Measurements from ENCODE around the gene NME9. TPM values are rescaled to one million over a fixed set of nuclear protein-coding genes. Genes with fewer than 3 reads are reported as not detected.

Gene NME9
- total RNA-seq, 1 experiment from 2014 or later, result 0.40 TPM

- Histone ChIP-seq H3K79me2 (ENCODE audit: low read length) (no peaks in the 10 kb centered on the region), H3K27me3 (ENCODE audit: low read length) (no peaks in the 10 kb centered on the region), H2AFZ (ENCODE audit: low read length) (no peak overlapping the region), H3K9ac (ENCODE audit: low read length) (no peak overlapping the region), H4K20me1 (ENCODE audit: low read length) (no peaks in the 10 kb centered on the region), H3K9me2 (replicated peaks; ENCODE audit: low read length) (no peaks in the 10 kb centered on the region), H3K9me3 (ENCODE audit: low read length) (no peaks in the 10 kb centered on the region), H3K4me2 (ENCODE audit: low read length) (no peak overlapping the region), H3K4me3 (ENCODE audit: low read length) (no peak overlapping the region), H3K4me1 (ENCODE audit: insufficient read depth, low read length) (no peaks in the 10 kb centered on the region), H3K36me3 (ENCODE audit: low read depth, low read length) (no peaks in the 10 kb centered on the region), H3K27ac (ENCODE audit: low read length) (no peak overlapping the region), H3F3A (ENCODE audit: low read length, unreplicated experiment) (no peaks in the 10 kb centered on the region)
- ChIA-PET CTCF (no interaction called here), POLR2A (ENCODE audit: unreplicated experiment) (no interaction called here)
- DNase-seq (no peak), ATAC-seq (no peak)
- TF ChIP-seq EZH2 (IDR thresholded peaks at IDR 0.05; ENCODE audit: low read length, unreplicated experiment) (no peak), EZH2phosphoT487 (IDR thresholded peaks at IDR 0.05; ENCODE audit: borderline replicate concordance, low read length) (no peak)
- TF ChIP-seq, protein P1, sequence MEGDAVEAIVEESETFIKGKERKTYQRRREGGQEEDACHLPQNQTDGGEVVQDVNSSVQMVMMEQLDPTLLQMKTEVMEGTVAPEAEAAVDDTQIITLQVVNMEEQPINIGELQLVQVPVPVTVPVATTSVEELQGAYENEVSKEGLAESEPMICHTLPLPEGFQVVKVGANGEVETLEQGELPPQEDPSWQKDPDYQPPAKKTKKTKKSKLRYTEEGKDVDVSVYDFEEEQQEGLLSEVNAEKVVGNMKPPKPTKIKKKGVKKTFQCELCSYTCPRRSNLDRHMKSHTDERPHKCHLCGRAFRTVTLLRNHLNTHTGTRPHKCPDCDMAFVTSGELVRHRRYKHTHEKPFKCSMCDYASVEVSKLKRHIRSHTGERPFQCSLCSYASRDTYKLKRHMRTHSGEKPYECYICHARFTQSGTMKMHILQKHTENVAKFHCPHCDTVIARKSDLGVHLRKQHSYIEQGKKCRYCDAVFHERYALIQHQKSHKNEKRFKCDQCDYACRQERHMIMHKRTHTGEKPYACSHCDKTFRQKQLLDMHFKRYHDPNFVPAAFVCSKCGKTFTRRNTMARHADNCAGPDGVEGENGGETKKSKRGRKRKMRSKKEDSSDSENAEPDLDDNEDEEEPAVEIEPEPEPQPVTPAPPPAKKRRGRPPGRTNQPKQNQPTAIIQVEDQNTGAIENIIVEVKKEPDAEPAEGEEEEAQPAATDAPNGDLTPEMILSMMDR (conservative IDR thresholded peaks at IDR 0.05; ENCODE audit: low read depth, low read length), result no peak
- no TSS peak for BruUV-seq (replicated peaks)
- intact Hi-C loops (cut with micrococcal nuclease), result no loop called here
These were observed 10.9 kb upstream of the NME9 start for GRCh38 chr3:138340511-138340910.

GRCh38 chr3:138338811-138339210 is 9.2 kb upstream of the NME9 start:
- H3K4me1 ChIP-seq (ENCODE audit: insufficient read depth, low read length), result no peaks in the 10 kb centered on the region
- H3F3A ChIP-seq (ENCODE audit: low read length, unreplicated experiment), result no peaks in the 10 kb centered on the region
- ChIA-PET POLR2A (ENCODE audit: unreplicated experiment) (no interaction called here), CTCF (no interaction called here)
- H3K27me3 ChIP-seq (ENCODE audit: low read length), result no peaks in the 10 kb centered on the region
- no peak for ATAC-seq
- H4K20me1 ChIP-seq (ENCODE audit: low read length), result no peaks in the 10 kb centered on the region
- intact Hi-C loops (cut with micrococcal nuclease), result no loop called here
- TF ChIP-seq EZH2phosphoT487 (IDR thresholded peaks at IDR 0.05; ENCODE audit: borderline replicate concordance, low read length), result no peak
- no peak for TF ChIP-seq EZH2 (IDR thresholded peaks at IDR 0.05; ENCODE audit: low read length, unreplicated experiment)
- H3K4me2 ChIP-seq (ENCODE audit: low read length), result no peak overlapping the region
- BruUV-seq (replicated peaks), result no TSS peak
- H3K9ac ChIP-seq (ENCODE audit: low read length), result no peak overlapping the region
- no peaks in the 10 kb centered on the region for H3K9me2 ChIP-seq (replicated peaks; ENCODE audit: low read length)
- no peaks in the 10 kb centered on the region for H3K9me3 ChIP-seq (ENCODE audit: low read length)
- H3K79me2 ChIP-seq (ENCODE audit: low read length), result no peaks in the 10 kb centered on the region
- DNase-seq, result no peak
- H3K36me3 ChIP-seq (ENCODE audit: low read depth, low read length), result no peaks in the 10 kb centered on the region
- H3K4me3 ChIP-seq (ENCODE audit: low read length), result no peak overlapping the region
- H3K27ac ChIP-seq (ENCODE audit: low read length), result no peak overlapping the region
- no peak overlapping the region for H2AFZ ChIP-seq (ENCODE audit: low read length)

DNA sequence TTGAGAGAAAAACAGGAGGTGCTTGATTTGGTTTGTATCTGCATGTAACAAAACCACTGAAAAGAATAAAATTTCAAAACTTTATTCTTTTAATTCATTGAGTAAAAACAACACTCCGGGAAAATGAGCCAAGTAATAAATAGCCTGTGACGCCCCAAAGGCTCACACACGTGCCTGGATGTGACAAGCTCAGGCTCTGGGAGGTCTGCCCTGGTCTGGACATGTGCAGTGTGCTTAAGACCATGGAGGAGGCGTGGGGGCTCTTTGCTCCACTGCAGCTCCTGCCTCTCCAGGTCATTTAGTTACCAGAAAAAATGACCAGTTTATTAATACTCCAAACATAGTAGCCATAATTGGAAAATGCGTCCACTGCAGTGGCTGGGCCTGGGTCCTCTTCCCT is 8.6 kb upstream of the NME9 start:
- H3K9ac ChIP-seq (ENCODE audit: low read length), result no peak overlapping the region
- intact Hi-C loops (cut with micrococcal nuclease), result no loop called here
- ChIA-PET CTCF (no interaction called here), POLR2A (ENCODE audit: unreplicated experiment) (no interaction called here)
- H2AFZ ChIP-seq (ENCODE audit: low read length), result no peak overlapping the region
- BruUV-seq (replicated peaks), result no TSS peak
- H3K27ac ChIP-seq (ENCODE audit: low read length), result no peak overlapping the region
- H3K36me3 ChIP-seq (ENCODE audit: low read depth, low read length), result no peaks in the 10 kb centered on the region
- H3K4me2 ChIP-seq (ENCODE audit: low read length), result no peak overlapping the region
- no peaks in the 10 kb centered on the region for H3K4me1 ChIP-seq (ENCODE audit: insufficient read depth, low read length)
- no peak overlapping the region for H3K4me3 ChIP-seq (ENCODE audit: low read length)
- H4K20me1 ChIP-seq (ENCODE audit: low read length), result no peaks in the 10 kb centered on the region
- H3K9me3 ChIP-seq (ENCODE audit: low read length), result no peaks in the 10 kb centered on the region
- no peaks in the 10 kb centered on the region for H3K27me3 ChIP-seq (ENCODE audit: low read length)
- TF ChIP-seq EZH2phosphoT487 (IDR thresholded peaks at IDR 0.05; ENCODE audit: borderline replicate concordance, low read length) (no peak), EZH2 (IDR thresholded peaks at IDR 0.05; ENCODE audit: low read length, unreplicated experiment) (no peak)
- TF ChIP-seq, protein P1 (conservative IDR thresholded peaks at IDR 0.05; ENCODE audit: low read depth, low read length), result no peak
- H3K79me2 ChIP-seq (ENCODE audit: low read length), result no peaks in the 10 kb centered on the region
- no peaks in the 10 kb centered on the region for H3F3A ChIP-seq (ENCODE audit: low read length, unreplicated experiment)
- DNase-seq (no peak), ATAC-seq (no peak)
- H3K9me2 ChIP-seq (replicated peaks; ENCODE audit: low read length), result no peaks in the 10 kb centered on the region

All from PC-3 (cell line).